Adrenal gland (tissue), 12 donors: ENCODE measurements around the gene LMCD1. TPM values are rescaled to one million over a fixed set of nuclear protein-coding genes. Genes with fewer than 3 reads are reported as not detected.

Experiments used
- DNase-seq, 7 donors: peaks; one replicate each; pipeline ENCODE4 v3.0.0-alpha.2; 2019 to 2020
- H3K27ac ChIP-seq, 5 donors: fragments of 200-600 bp; sonication (generic) in 4 of 5; 1 replicate in 3 of 5; 2 replicates in 2 of 5; pipeline versions ENCODE4 v1.5.1 to v1.8.0; 2016 to 2020; ENCODE audit warnings: mild to moderate bottlenecking in 1 of 5
- H3K27me3 ChIP-seq: fragments of 200-600 bp; 2 replicates; pipeline ENCODE4 v1.8.0; 2021
- H3K36me3 ChIP-seq, 2 donors: fragments of 200-600 bp; replicated peaks in 1 of 2; 1 replicate in 1 of 2; 2 replicates in 1 of 2; pipeline versions ENCODE4 v1.5.1 to v1.8.0; 2018 to 2022
- H3K4me1 ChIP-seq, 2 donors: fragments of 200-600 bp; replicated peaks in 1 of 2; 1 replicate in 1 of 2; 2 replicates in 1 of 2; pipeline versions ENCODE4 v1.5.1 to v1.8.0; 2018 to 2021
- H3K4me3 ChIP-seq, 4 donors: fragments of 200-600 bp; sonication (generic) in 3 of 4; one replicate each; pipeline ENCODE4 v1.5.1; 2016 to 2018
- H3K9me3 ChIP-seq, 3 donors: fragments of 200-600 bp; sonication (generic) in 1 of 3; replicated peaks in 1 of 3; 1 replicate in 2 of 3; 2 replicates in 1 of 3; pipeline versions ENCODE4 v1.5.1 to v1.8.0; 2016 to 2021
- POLR2A ChIP-seq, 2 donors: fragments of 450-650 bp; IDR thresholded peaks; one replicate each; pipeline ENCODE4 v1.6.1; 2017; ENCODE audit warnings: antibody characterized with exemption in 2 of 2, mild to moderate bottlenecking in 2 of 2, moderate library complexity in 1 of 2
- WGBS, 4 donors: extraction: QIAGEN DNeasy Blood & Tissue Kit in 2 of 4; methylation state at CpG; one replicate each; pipeline versions ENCODE4 v1.1.5 to v1.1.7; 2013 to 2017; 5-methylcytosine and 5-hydroxymethylcytosine counted together
- intact Hi-C, 2 donors: fragments of 100-400 bp; cut with DNase I; formaldehyde crosslinking; loops; one replicate each; pipeline versions ENCODE4 v1.14.1 to v1.15.0; 2022 to 2023
- polyA plus RNA-seq, 3 donors: library from polyadenylated mRNA; stranded (reverse); fragments of 200-250 nt in 2 of 3; fragments of 350-450 nt in 1 of 3; fragmentation: Illumina TruSeq in 1 of 3; extraction: RNeasy Lipid Tissue Mini Kit (QIAGEN cat#74804) in 1 of 3; gene quantifications; one replicate each; pipeline ENCODE4 v1.2.3, GENCODE V29; 2013 to 2014
- total RNA-seq, 9 donors: library from RNA; depleted of rRNA in 4 of 9; stranded (reverse); fragments of >200 nt in 4 of 9; fragments of 120-200 nt in 1 of 9; fragmentation: NEBNext Ultra II Directional in 1 of 9; extraction: Animal tissue kit (Norgen Biotek cat#: 25700) in 1 of 9; gene quantifications; one replicate each; pipeline versions ENCODE4 v1.1.0 to v1.2.4, GENCODE V29; 2013 to 2023
- TF ChIP-seq, protein P1 (sequence below), 6 experiments: fragments of 450-650 bp in 4 of 6; fragments of 200-600 bp in 2 of 6; sonication (generic) in 1 of 6; IDR thresholded peaks; 1 replicate in 5 of 6; 2 replicates in 1 of 6; pipeline versions ENCODE4 v1.5.1 to v1.8.0; 2016 to 2021; ENCODE audit warnings: antibody characterized with exemption in 6 of 6, mild to moderate bottlenecking in 2 of 6, moderate library complexity in 1 of 6
- donor health status: healthy with polysubstance abuse.
- donor health status: Bipolar disorder and iron deficiency.
- donor health status: DM: yes; HTN: yes; CAD: no.
- donor health status: DM: no; HTN: no; CAD: no.
- donor health status: DM: no; HTN: no; CAD: no.
- donor health status: DM: yes; HTN: yes; CAD: no.

Gene LMCD1
- total and polyA plus RNA-seq, 12 donors, result 4.8 to 26.5 (median 16.1) TPM

DNA sequence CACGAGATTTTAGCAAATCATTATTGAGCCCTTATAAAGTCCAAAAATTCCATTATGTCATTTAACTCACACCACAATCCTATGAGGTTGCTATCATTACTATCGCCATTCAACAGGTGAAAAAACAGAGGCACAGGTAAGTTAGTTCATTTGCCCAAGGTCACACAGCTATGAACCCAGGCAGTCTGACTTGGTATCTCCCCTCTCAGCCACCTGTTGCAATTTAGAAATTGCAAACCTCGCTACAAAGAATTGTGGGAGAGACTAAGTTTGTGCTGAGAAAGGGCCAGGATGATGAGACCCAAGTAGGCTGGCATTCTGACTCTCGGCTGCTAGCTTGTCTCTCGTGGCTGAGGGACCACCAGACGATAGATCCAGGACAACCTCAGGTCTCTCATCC, 57.7 kb downstream of the LMCD1 start:
- H3K4me3 ChIP-seq, result no peak overlapping the region
- H3K27me3 ChIP-seq, result no peaks in the 10 kb centered on the region
- WGBS, 4 donors, result 81 to 98% (median 92%) methylated on average over 6 of the region's 6 CpGs
- no peak overlapping the region for H3K27ac ChIP-seq
- H3K36me3 ChIP-seq, result no peaks in the 10 kb centered on the region
- no peak for DNase-seq
- TF ChIP-seq POLR2A (IDR thresholded peaks at IDR 0.05), result no peak
- TF ChIP-seq, protein P1, sequence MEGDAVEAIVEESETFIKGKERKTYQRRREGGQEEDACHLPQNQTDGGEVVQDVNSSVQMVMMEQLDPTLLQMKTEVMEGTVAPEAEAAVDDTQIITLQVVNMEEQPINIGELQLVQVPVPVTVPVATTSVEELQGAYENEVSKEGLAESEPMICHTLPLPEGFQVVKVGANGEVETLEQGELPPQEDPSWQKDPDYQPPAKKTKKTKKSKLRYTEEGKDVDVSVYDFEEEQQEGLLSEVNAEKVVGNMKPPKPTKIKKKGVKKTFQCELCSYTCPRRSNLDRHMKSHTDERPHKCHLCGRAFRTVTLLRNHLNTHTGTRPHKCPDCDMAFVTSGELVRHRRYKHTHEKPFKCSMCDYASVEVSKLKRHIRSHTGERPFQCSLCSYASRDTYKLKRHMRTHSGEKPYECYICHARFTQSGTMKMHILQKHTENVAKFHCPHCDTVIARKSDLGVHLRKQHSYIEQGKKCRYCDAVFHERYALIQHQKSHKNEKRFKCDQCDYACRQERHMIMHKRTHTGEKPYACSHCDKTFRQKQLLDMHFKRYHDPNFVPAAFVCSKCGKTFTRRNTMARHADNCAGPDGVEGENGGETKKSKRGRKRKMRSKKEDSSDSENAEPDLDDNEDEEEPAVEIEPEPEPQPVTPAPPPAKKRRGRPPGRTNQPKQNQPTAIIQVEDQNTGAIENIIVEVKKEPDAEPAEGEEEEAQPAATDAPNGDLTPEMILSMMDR (IDR thresholded peaks at IDR 0.05), result no peak
- intact Hi-C loops, result no loop called here
- peaks cover 0 to 29% of the 10 kb centered on the region in 2 donors for H3K4me1 ChIP-seq
- no peaks in the 10 kb centered on the region for H3K9me3 ChIP-seq

- Histone ChIP-seq H3K4me1 (peaks cover 0 to 25% of the 10 kb centered on the region in 2 donors), H3K4me3 (no peak overlapping the region), H3K27me3 (no peaks in the 10 kb centered on the region), H3K9me3 (no peaks in the 10 kb centered on the region), H3K36me3 (no peaks in the 10 kb centered on the region), H3K27ac (peak overlapping the region in 2 of 5 donors; percentile 7 to 46)
- WGBS, 4 donors, result 82 to 90% (median 85%) methylated on average over 5 of the region's 5 CpGs
- no peak for DNase-seq
- no peak for TF ChIP-seq POLR2A (IDR thresholded peaks at IDR 0.05)
- TF ChIP-seq, protein P1 (IDR thresholded peaks at IDR 0.05), result no peak
- intact Hi-C loops, result no loop called here
These were observed 58.9 kb downstream of the LMCD1 start for GRCh38 chr3:8560366-8561007.

DNA sequence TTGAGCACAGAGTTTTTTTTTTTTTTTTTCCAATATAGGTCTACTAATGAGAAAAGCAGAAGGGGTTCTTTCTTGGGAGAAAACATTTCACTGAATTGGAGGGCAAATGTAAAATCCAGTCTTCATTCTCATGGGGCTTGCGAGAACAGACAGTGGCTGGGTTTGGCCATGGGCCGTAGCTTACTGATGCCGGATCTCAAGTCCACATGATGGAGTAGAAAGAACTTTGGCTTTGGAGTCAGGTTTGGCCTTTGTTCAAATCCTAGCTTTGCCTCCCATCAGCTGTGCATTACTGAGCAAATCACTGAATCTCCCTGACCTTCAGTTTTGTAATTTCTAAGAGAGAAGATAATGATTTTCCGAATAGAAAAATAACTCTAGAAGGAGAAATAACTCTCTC, 59.7 kb downstream of the LMCD1 start:
- DNase-seq, result peak in 4 of 7 donors; percentile 23 to 70 (median 30)
- H3K36me3 ChIP-seq, result no peaks in the 10 kb centered on the region
- intact Hi-C loops, result no loop called here
- no peak overlapping the region for H3K4me3 ChIP-seq
- H3K4me1 ChIP-seq, result peaks cover 0 to 18% of the 10 kb centered on the region in 2 donors
- H3K9me3 ChIP-seq, result no peaks in the 10 kb centered on the region
- WGBS, 4 donors, result 42 to 71% (median 57%) methylated on average over 4 of the region's 4 CpGs
- peak overlapping the region in 2 of 5 donors; percentile 7 to 64 for H3K27ac ChIP-seq
- TF ChIP-seq, protein P1 (IDR thresholded peaks at IDR 0.05), result no peak
- H3K27me3 ChIP-seq, result no peaks in the 10 kb centered on the region

DNA sequence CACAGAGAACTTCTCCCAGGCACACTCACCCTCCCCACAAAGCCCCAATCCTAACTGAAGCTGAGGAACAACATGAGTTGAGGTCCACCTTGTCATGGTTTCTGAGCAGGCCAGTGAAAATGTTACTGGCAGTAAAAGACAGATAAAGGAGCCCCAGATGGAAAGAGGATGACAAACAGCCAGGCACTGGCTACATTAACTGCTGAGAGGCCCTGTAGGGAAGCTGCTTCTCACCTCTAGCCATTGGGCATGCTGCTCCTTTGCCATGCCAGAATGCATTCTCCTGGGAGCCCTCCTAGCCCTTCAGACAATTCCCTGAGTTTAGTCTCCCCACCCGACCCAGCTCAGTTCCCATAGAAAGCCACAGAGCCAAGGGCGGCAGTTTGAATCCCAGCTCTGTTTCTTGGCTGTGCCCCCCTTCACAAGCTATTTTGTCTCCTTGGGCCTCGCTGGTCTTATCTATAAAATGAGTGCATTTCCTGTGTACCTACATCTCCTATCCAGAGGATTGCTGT, 60.5 kb downstream of the LMCD1 start:
- H3K9me3 ChIP-seq, result no peaks in the 10 kb centered on the region
- no peak overlapping the region for H3K4me3 ChIP-seq
- peaks cover 0 to 10% of the 10 kb centered on the region in 2 donors for H3K4me1 ChIP-seq
- no peak for DNase-seq
- H3K36me3 ChIP-seq, result no peaks in the 10 kb centered on the region
- intact Hi-C loops, result no loop called here
- 79 to 90% (median 82%) methylated on average over 3 of the region's 3 CpGs for WGBS, 4 donors
- H3K27me3 ChIP-seq, result no peaks in the 10 kb centered on the region
- TF ChIP-seq POLR2A (IDR thresholded peaks at IDR 0.05), result no peak
- TF ChIP-seq, protein P1 (IDR thresholded peaks at IDR 0.05), result no peak
- peak overlapping the region in 2 of 5 donors; percentile 7 to 64 for H3K27ac ChIP-seq
